T-helper 22 cell (primary cell): ENCODE measurements around the gene GRID1.

Experiments
- DNase-seq: peaks from one replicate; pipeline ENCODE4 v3.0.0-alpha.2; 2020; ENCODE audit warnings: low read depth

Gene GRID1

GRCh38 chr10:86312701-86313270 lies 53.8 kb downstream of the GRID1 start:
- DNase-seq = no peak

- no peak for DNase-seq
Observed at GRCh38 chr10:86311906-86312305, 54.7 kb downstream of the GRID1 start.

- no peak for DNase-seq
Observed at GRCh38 chr10:86311190-86311589, 55.4 kb downstream of the GRID1 start.

- no peak for DNase-seq
Observed at GRCh38 chr10:86310702-86311101, 55.9 kb downstream of the GRID1 start.

GRCh38 chr10:86310291-86310690 lies 56.3 kb downstream of the GRID1 start:
- no peak for DNase-seq

GRCh38 chr10:86308056-86308455 lies 58.5 kb downstream of the GRID1 start:
- no peak for DNase-seq

- DNase-seq = no peak
Observed at GRCh38 chr10:86306628-86307278, 59.8 kb downstream of the GRID1 start.

- no peak for DNase-seq
Observed at GRCh38 chr10:86305521-86305920, 61.1 kb downstream of the GRID1 start.

- no peak for DNase-seq
Observed at GRCh38 chr10:86304436-86304835, 62.2 kb downstream of the GRID1 start.

GRCh38 chr10:86303626-86304025 lies 63.0 kb downstream of the GRID1 start:
- DNase-seq = no peak

- no peak for DNase-seq
Observed at GRCh38 chr10:86301971-86302370, 64.6 kb downstream of the GRID1 start.

- DNase-seq = no peak
Observed at GRCh38 chr10:86300931-86301830, 65.4 kb downstream of the GRID1 start.

GRCh38 chr10:86300399-86300925 lies 66.1 kb downstream of the GRID1 start:
- no peak for DNase-seq

GRCh38 chr10:86299562-86299961 lies 67.0 kb downstream of the GRID1 start:
- DNase-seq = no peak

GRCh38 chr10:86298501-86299001 lies 68.0 kb downstream of the GRID1 start:
- DNase-seq = no peak

GRCh38 chr10:86295791-86296190 lies 70.8 kb downstream of the GRID1 start:
- DNase-seq = no peak

GRCh38 chr10:86295351-86295750 lies 71.2 kb downstream of the GRID1 start:
- DNase-seq = no peak

- no peak for DNase-seq
Observed at GRCh38 chr10:86294346-86295265, 72.0 kb downstream of the GRID1 start.

GRCh38 chr10:86293396-86293791 lies 73.2 kb downstream of the GRID1 start:
- no peak for DNase-seq

GRCh38 chr10:86292462-86293395 lies 73.9 kb downstream of the GRID1 start:
- DNase-seq = no peak
